Caco-2 (cell line): ENCODE data around the gene SCAPER. TPM values are rescaled to one million over a fixed set of nuclear protein-coding genes. Genes with fewer than 3 reads are reported as not detected.
"Not testable (repeated sequence)": the region's sequence is repeated elsewhere in the genome, so short reads cannot be mapped to it uniquely, and the experiment has no call there.

Experiments
- BruUV-seq: library from RNA; stranded (reverse); fragments of 400-500 nt; replicated peaks from 2 replicates; lab custom pipeline; 2021; lab: Mats Ljungman, UMichigan
- CTCF ChIA-PET: fragments of 300-600 bp; sonication (Branson Sonifier 250); formaldehyde crosslinking; loops from one replicate; lab custom pipeline; 2022; ENCODE audit warnings: antibody characterized with exemption; lab: Charles Lee
- POLR2A ChIA-PET: fragments of 300-600 bp; sonication (Branson Sonifier 250); formaldehyde crosslinking; loops from one replicate; lab custom pipeline; 2022; ENCODE audit warnings: antibody characterized with exemption; lab: Charles Lee
- DNase-seq, 2 experiments: peaks; one replicate each; pipeline versions ENCODE4 v3.0.0 to v3.0.0-alpha.2; 2020 to 2022
- H3K27me3 ChIP-seq: replicated peaks from 2 replicates; pipeline ENCODE4 v1.6.0; 2011; ENCODE audit warnings: low read length; ENCODE audit not compliant: control insufficient read depth, insufficient read depth
- H3K36me3 ChIP-seq: 2 replicates; pipeline ENCODE4 v1.5.1; 2011; ENCODE audit warnings: low read length; ENCODE audit not compliant: control insufficient read depth, insufficient read depth
- H3K4me1 ChIP-seq: fragments of 250-450 bp; sonication (Bioruptor Pico); 2 replicates; pipeline ENCODE4 v1.5.1; 2020; ENCODE audit warnings: mild to moderate bottlenecking
- H3K4me3 ChIP-seq: 2 replicates; pipeline ENCODE4 v1.5.1; 2011; ENCODE audit warnings: low read depth, mild to moderate bottlenecking, control low read depth, low read length
- H3K9me3 ChIP-seq: fragments of 250-450 bp; sonication (Bioruptor Pico); 2 replicates; pipeline ENCODE4 v1.5.1; 2020; ENCODE audit warnings: mild to moderate bottlenecking, moderate library complexity
- H3K27ac Mint-ChIP-seq: one replicate; pipeline ENCODE4 v1.8.0; 2022; ENCODE audit warnings: mixed read lengths; ENCODE audit not compliant: unreplicated experiment
- H3K27me3 Mint-ChIP-seq: one replicate; pipeline ENCODE4 v1.8.0; 2022; ENCODE audit warnings: mixed read lengths; ENCODE audit not compliant: insufficient read depth, unreplicated experiment
- H3K36me3 Mint-ChIP-seq: one replicate; pipeline ENCODE4 v1.8.0; 2022; ENCODE audit warnings: mild to moderate bottlenecking, mixed read lengths; ENCODE audit not compliant: insufficient read depth, unreplicated experiment
- H3K4me1 Mint-ChIP-seq: one replicate; pipeline ENCODE4 v1.8.0; 2022; ENCODE audit warnings: low read depth, mixed read lengths; ENCODE audit not compliant: unreplicated experiment
- H3K4me3 Mint-ChIP-seq: one replicate; pipeline ENCODE4 v1.8.0; 2022; ENCODE audit warnings: mild to moderate bottlenecking, moderate library complexity, mixed read lengths; ENCODE audit not compliant: unreplicated experiment
- H3K9me3 Mint-ChIP-seq: one replicate; pipeline ENCODE4 v1.8.0; 2022; ENCODE audit warnings: mixed read lengths; ENCODE audit not compliant: unreplicated experiment
- CTCF ChIP-seq, 2 experiments: fragments of 200-600 bp in 1 of 2; IDR thresholded peaks; 1 replicate in 1 of 2; 2 replicates in 1 of 2; pipeline versions ENCODE4 v1.5.1 to v1.8.0; 2011 to 2022; ENCODE audit warnings: antibody characterized with exemption in 1 of 2, control low read depth in 1 of 2, inconsistent platforms in 1 of 2, low read depth in 1 of 2, low read length in 1 of 2, mild to moderate bottlenecking in 1 of 2, moderate library complexity in 1 of 2; ENCODE audit not compliant: insufficient read depth in 1 of 2, severe bottlenecking in 1 of 2, unreplicated experiment in 1 of 2
- intact Hi-C: fragments of 100-400 bp; cut with micrococcal nuclease; formaldehyde crosslinking; loops from one replicate; pipeline ENCODE4 v1.10.0; 2022; ENCODE audit not compliant: unreplicated experiment
- total RNA-seq: library from RNA; stranded (reverse); gene quantifications from 2 replicates; pipeline ENCODE4 v1.2.3, GENCODE V29; 2022

Gene SCAPER
- total RNA-seq, 1 experiment from 2014 or later, result 24.6 TPM

DNA sequence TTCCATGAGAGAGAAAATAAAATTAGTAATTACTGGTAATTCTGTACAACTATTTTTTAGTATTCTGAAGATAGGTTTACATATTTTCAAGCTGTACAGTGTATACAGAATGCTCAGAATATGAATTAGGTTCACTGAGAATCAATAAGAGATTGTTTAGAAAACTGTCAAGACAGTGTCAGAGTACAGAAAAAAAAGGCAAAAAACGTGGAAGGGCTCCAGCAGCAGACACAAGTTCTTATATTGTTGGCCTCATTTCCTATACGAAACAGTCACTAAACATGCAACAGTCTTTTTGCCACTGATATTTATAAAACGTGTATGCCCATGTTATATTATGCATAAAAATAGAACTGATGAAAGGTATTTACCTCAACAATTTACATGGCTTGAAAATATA lies 464.7 kb downstream of the SCAPER start:
- peaks cover 4% of the 10 kb centered on the region; the same call in 1 of the 2 replicates for H3K4me1 ChIP-seq
- BruUV-seq, result no TSS peak
- H3K9me3 ChIP-seq, result no peaks in the 10 kb centered on the region
- no peak for DNase-seq
- H3K4me3 ChIP-seq, result no peak overlapping the region
- Mint-ChIP-seq H3K4me3 (no peak overlapping the region), H3K4me1 (no peaks in the 10 kb centered on the region), H3K27me3 (no peaks in the 10 kb centered on the region), H3K9me3 (no peaks in the 10 kb centered on the region), H3K36me3 (no peaks in the 10 kb centered on the region), H3K27ac (no peak overlapping the region)
- intact Hi-C loops, result no loop called here
- no peaks in the 10 kb centered on the region for H3K27me3 ChIP-seq
- no peak for TF ChIP-seq CTCF (IDR thresholded peaks at IDR 0.05; ENCODE audit: insufficient read depth in 1 of 2, low read depth in 1 of 2, low read length in 1 of 2, severe bottlenecking in 1 of 2, unreplicated experiment in 1 of 2)
- POLR2A ChIA-PET, result no interaction called here
- CTCF ChIA-PET, result no interaction called here
- no peaks in the 10 kb centered on the region for H3K36me3 ChIP-seq

DNA sequence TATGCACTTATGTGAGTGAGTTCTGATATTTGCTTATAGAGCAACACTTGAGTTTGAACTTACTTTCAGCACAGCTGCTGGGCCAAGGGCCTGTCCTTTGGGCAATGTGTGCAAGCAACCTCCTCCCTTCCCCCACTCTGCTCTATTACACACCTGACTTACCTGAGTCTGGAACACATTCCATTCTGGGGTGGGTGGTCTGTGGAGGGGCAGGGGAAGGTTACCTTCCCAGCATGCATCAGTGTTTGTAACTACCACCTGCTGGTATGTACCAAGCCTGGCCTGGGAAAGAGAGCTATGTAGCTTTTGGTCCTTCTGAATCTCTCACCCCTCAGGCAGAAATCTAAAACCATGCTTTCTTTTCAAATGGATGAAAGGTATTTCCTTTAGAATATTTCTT lies 465.6 kb downstream of the SCAPER start:
- no peaks in the 10 kb centered on the region for H3K9me3 Mint-ChIP-seq
- ChIA-PET POLR2A (interaction anchor here (0.9 kb wide), 1 partner anchor 103 kb away, joined by 10 read pairs; the partner anchor contains the start of gene ISL2), CTCF (no interaction called here)
- H3K27me3 Mint-ChIP-seq, result no peaks in the 10 kb centered on the region
- H3K36me3 Mint-ChIP-seq, result peaks cover 4% of the 10 kb centered on the region
- H3K4me1 Mint-ChIP-seq, result no peaks in the 10 kb centered on the region
- Histone ChIP-seq H3K36me3 (no peaks in the 10 kb centered on the region), H3K9me3 (no peaks in the 10 kb centered on the region), H3K4me1 (peaks cover 4% of the 10 kb centered on the region; the same call in 1 of the 2 replicates), H3K4me3 (no peak overlapping the region), H3K27me3 (no peaks in the 10 kb centered on the region)
- H3K27ac Mint-ChIP-seq, result no peak overlapping the region
- BruUV-seq, result no TSS peak
- intact Hi-C loops, result no loop called here
- no peak overlapping the region for H3K4me3 Mint-ChIP-seq
- DNase-seq, result peak; percentile 27 to 55
- TF ChIP-seq CTCF (IDR thresholded peaks at IDR 0.05; ENCODE audit: insufficient read depth in 1 of 2, low read depth in 1 of 2, low read length in 1 of 2, severe bottlenecking in 1 of 2, unreplicated experiment in 1 of 2), result no peak

DNA sequence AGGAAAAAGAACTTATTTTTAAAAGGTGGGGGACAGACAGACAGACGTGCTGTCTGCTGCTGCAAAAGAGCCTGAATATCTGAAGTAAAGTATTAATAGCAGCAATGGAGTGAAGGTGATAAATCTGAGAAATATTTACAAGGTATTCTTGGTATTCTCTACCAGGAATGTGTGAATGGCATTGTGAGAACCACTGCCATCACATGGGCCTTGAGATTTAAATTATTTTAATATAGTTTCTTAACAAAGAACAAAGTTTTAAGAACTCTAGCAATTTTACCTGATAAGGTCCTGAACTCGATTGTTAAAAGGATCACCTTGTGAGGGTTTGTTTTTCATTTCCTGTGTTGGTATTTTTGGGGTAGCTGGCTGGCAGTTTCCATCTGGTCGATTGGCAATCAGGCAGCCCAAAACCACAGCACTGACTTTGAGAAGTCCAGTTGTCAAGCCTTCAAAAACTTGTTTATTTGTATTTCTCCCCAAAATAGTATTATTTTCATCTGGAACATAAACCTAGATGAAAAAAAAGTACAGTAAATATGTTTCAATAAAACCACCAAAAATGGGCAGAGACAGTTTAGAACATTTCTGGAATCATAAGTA lies 471.2 kb downstream of the SCAPER start:
- TF ChIP-seq CTCF (IDR thresholded peaks at IDR 0.05; ENCODE audit: insufficient read depth in 1 of 2, low read depth in 1 of 2, low read length in 1 of 2, severe bottlenecking in 1 of 2, unreplicated experiment in 1 of 2), result no peak
- Mint-ChIP-seq H3K4me3 (no peak overlapping the region), H3K9me3 (no peaks in the 10 kb centered on the region), H3K27me3 (no peaks in the 10 kb centered on the region), H3K36me3 (peaks cover 5% of the 10 kb centered on the region), H3K4me1 (no peaks in the 10 kb centered on the region), H3K27ac (no peak overlapping the region)
- H3K36me3 ChIP-seq, result no peaks in the 10 kb centered on the region
- no TSS peak for BruUV-seq
- no peaks in the 10 kb centered on the region for H3K4me1 ChIP-seq
- no peaks in the 10 kb centered on the region for H3K27me3 ChIP-seq
- no peak overlapping the region for H3K4me3 ChIP-seq
- POLR2A ChIA-PET, result no interaction called here
- no peaks in the 10 kb centered on the region for H3K9me3 ChIP-seq
- DNase-seq, result no peak
- intact Hi-C loops, result no loop called here
- CTCF ChIA-PET, result no interaction called here

- BruUV-seq, intact Hi-C loops, H3K36me3 Mint-ChIP-seq, H3K27me3 Mint-ChIP-seq, POLR2A ChIA-PET, H3K27ac Mint-ChIP-seq, H3K9me3 Mint-ChIP-seq, H3K36me3 ChIP-seq, H3K4me1 Mint-ChIP-seq, H3K4me3 Mint-ChIP-seq, H3K27me3 ChIP-seq, CTCF ChIA-PET, H3K4me1 ChIP-seq, DNase-seq, H3K9me3 ChIP-seq, H3K4me3 ChIP-seq: not testable (repeated sequence)
Measured at GRCh38 chr15:76433036-76433435, 472.1 kb downstream of the SCAPER start.
